Fibroblast of mammary gland (primary cell): ENCODE data around the gene TRPM3.

Experiments used
- DNase-seq: peaks from one replicate; pipeline ENCODE4 v3.0.0-alpha.2; 2010; ENCODE audit warnings: low read depth
- H3K4me3 ChIP-seq: 2 replicates; pipeline ENCODE4 v1.5.1; 2011; ENCODE audit warnings: low read depth, mild to moderate bottlenecking, low read length, moderate library complexity; ENCODE audit not compliant: control insufficient read depth
- TF ChIP-seq, protein P1 (sequence below): conservative IDR thresholded peaks from 2 replicates; pipeline ENCODE4 v1.5.1; 2011; ENCODE audit warnings: low read depth, low read length, inconsistent platforms; ENCODE audit not compliant: control insufficient read depth, insufficient read depth

The TRPM3 gene

DNA sequence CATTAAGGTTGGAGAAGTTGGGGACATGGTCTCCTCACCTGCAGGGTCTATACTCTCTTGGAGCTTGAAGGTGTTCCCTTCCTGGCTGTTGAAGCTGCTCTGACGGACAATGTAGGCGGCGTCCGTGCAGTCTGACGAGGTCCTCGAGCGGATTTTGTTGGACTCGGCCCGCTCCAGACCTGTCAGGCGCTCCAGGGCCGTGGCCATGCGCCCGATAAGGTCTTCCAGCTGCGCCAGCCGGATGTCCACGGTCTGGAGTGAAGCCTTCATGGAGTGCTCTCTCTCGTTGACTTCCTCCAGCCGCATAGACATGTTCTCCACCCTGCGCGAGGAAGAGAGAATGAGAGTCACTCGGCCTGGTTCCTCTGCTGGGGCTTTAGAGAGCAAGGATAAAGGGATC, 584.3 kb downstream of the TRPM3 start:
- TF ChIP-seq, protein P1, sequence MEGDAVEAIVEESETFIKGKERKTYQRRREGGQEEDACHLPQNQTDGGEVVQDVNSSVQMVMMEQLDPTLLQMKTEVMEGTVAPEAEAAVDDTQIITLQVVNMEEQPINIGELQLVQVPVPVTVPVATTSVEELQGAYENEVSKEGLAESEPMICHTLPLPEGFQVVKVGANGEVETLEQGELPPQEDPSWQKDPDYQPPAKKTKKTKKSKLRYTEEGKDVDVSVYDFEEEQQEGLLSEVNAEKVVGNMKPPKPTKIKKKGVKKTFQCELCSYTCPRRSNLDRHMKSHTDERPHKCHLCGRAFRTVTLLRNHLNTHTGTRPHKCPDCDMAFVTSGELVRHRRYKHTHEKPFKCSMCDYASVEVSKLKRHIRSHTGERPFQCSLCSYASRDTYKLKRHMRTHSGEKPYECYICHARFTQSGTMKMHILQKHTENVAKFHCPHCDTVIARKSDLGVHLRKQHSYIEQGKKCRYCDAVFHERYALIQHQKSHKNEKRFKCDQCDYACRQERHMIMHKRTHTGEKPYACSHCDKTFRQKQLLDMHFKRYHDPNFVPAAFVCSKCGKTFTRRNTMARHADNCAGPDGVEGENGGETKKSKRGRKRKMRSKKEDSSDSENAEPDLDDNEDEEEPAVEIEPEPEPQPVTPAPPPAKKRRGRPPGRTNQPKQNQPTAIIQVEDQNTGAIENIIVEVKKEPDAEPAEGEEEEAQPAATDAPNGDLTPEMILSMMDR, result no peak
- no peak for DNase-seq
- no peak overlapping the region for H3K4me3 ChIP-seq

DNA sequence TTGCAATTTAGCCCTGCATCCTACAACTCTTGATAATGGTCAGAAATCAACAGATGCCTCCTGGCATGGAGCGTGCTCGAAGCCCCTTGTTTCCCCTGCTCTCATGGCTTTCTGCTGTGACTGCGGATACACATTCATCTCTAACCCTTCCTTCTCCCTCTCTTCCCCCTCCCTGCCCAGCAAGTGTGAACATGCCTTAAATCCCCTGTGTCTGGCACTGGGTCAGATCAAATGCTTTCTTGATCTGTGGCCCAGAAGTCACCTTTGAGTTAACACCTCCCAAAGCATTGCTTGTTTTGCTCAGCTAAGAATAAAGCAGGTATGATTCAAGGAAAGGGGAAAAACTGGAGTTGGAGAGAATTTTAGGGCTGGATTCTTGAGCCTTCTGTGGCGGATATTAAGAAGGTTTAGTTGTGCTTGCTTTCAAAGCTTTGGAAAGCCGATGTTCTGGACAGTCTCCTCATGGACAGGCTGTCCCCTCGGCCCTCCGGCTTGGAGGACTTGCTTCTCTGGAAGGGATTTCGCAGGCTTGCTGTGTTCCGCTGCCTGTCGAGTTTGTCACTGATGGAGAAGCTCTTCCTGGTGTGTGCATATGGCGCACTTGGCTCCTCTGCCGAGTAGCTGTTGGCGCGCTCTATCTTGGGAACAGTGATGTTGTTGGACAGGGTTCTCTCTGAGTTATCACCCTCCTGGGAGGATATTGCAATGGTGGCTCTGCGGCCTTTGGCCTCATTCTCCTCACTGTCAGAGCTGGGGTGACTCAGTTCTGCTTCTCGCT, 585.7 kb downstream of the TRPM3 start:
- no peak for DNase-seq
- H3K4me3 ChIP-seq, result no peak overlapping the region
- TF ChIP-seq, protein P1, result no peak

DNA sequence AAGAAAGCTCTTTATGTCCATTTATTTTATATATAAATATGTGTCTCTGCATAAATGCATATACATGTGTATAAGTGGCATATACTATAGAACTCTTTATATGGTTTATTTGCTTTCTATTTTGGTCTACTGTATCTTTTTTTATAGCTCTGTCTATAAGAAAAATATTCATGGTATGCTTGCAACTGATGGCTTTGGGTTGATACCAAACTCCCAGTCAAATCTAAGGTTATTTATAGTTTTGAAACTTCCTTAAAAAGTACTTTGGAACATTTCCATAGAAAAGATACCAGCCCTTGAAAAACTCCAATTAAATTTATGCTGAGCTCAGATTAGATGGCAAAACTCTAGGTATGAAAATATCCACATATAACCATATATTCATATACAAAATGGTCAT, 587.0 kb downstream of the TRPM3 start:
- no peak for DNase-seq
- TF ChIP-seq, protein P1, result no peak
- no peak overlapping the region for H3K4me3 ChIP-seq

DNA sequence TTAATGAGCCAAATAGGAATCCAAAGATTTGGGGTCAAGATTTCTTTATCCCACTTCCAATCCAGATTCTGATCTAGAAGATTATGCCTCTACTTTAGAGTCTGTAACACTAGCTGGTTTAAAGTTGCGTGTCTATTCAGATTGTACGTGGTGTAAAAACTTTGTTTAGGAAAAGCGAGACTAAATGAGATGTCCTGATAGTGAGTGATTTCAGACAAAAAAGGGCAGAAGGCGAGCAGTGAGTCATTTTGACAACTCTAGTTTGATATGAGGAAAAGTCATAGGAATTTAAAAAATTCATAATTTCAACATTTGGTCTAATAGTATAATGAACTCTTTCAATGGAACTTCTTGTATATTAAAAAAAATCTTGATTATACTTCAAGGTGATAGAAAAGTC, 587.4 kb downstream of the TRPM3 start:
- H3K4me3 ChIP-seq, result no peak overlapping the region
- TF ChIP-seq, protein P1, result no peak
- no peak for DNase-seq

DNA sequence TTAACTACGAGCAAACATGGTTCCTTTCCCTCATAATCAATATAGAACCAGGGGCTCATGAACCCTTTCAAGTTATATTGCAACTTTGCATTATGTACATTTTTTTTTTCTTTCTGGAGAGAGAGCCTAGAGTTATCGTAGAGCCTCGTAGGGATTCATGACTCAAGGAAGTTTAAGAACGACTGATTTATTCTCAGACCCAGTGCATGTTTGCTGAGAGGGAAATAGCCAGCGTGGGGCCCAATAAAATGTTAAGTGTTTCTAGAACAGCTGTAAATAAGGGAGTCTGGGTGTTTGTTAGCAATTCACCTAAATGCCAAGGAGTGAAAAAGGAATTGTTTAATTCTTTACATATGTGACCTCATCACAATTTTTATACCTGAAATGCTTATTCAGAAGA, 587.9 kb downstream of the TRPM3 start:
- TF ChIP-seq, protein P1, result no peak
- no peak for DNase-seq
- H3K4me3 ChIP-seq, result no peak overlapping the region

DNA sequence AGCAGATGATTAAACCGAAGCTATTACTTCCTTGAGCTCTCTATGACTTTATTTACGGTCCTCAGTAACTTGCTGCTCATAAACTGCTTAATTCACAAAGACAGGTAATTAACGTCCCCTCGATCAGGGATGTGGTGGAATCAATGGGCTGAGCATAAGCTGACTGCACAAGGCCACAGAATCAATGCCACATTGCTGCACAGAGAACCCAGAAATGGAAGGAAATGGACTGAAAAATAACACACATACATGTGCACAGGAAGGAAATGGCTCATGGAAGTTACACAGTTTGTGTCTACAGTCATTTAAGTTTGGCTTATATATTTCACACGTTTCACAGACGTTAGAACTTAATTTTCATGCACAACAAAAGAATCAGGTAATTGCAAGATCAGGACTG, 588.7 kb downstream of the TRPM3 start:
- no peak for DNase-seq
- H3K4me3 ChIP-seq, result no peak overlapping the region
- TF ChIP-seq, protein P1, result no peak
